Tibial nerve (tissue), 4 donors: ENCODE measurements around the gene KAZN. TPM values are rescaled to one million over a fixed set of nuclear protein-coding genes. Genes with fewer than 3 reads are reported as not detected.

Source experiments
- DNase-seq, 2 donors: peaks; one replicate each; pipeline ENCODE4 v3.0.0-alpha.2; 2019; ENCODE audit warnings: low spot score in 2 of 2
- H3K27ac ChIP-seq, 4 donors: fragments of 200-600 bp; sonication (generic) in 3 of 4; one replicate each; pipeline ENCODE4 v1.5.1; 2017 to 2019; ENCODE audit warnings: mild to moderate bottlenecking in 1 of 4
- H3K27me3 ChIP-seq, 2 donors: fragments of 200-600 bp; sonication (generic) in 1 of 2; one replicate each; pipeline versions ENCODE4 v1.5.1 to v1.6.0; 2017 to 2019
- H3K36me3 ChIP-seq, 3 donors: fragments of 200-600 bp; sonication (generic); one replicate each; pipeline ENCODE4 v1.5.1; 2018 to 2019
- H3K4me1 ChIP-seq, 4 donors: fragments of 200-600 bp; sonication (generic) in 3 of 4; one replicate each; pipeline ENCODE4 v1.5.1; 2017 to 2019
- H3K4me3 ChIP-seq, 4 donors: fragments of 200-600 bp; sonication (generic) in 3 of 4; one replicate each; pipeline ENCODE4 v1.5.1; 2017 to 2019; ENCODE audit warnings: mild to moderate bottlenecking in 1 of 4, moderate library complexity in 1 of 4
- H3K9me3 ChIP-seq, 4 donors: fragments of 200-600 bp; sonication (generic) in 3 of 4; one replicate each; pipeline ENCODE4 v1.5.1; 2017 to 2019
- EP300 ChIP-seq, 2 donors: sonication (generic); formaldehyde crosslinking; IDR thresholded peaks; one replicate each; pipeline ENCODE4 v1.6.1; 2017; ENCODE audit warnings: antibody characterized with exemption in 2 of 2, mild to moderate bottlenecking in 1 of 2
- POLR2A ChIP-seq, 2 donors: fragments of 450-650 bp; IDR thresholded peaks; one replicate each; pipeline ENCODE4 v1.6.1; 2017; ENCODE audit warnings: antibody characterized with exemption in 2 of 2, mild to moderate bottlenecking in 2 of 2, moderate library complexity in 2 of 2
- WGBS, 2 donors: methylation state at CpG; one replicate each; pipeline ENCODE4 v1.1.5; 2018; 5-methylcytosine and 5-hydroxymethylcytosine counted together
- total RNA-seq, 4 donors: library from RNA; depleted of rRNA; stranded (reverse); fragments of >200 nt; gene quantifications; one replicate each; pipeline ENCODE4 v1.1.0, GENCODE V29; 2016
- TF ChIP-seq, protein P1 (sequence below), 5 experiments: fragments of 200-600 bp in 3 of 5; fragments of 450-650 bp in 2 of 5; sonication (generic) in 3 of 5; IDR thresholded peaks; one replicate each; pipeline ENCODE4 v1.5.1; 2016 to 2019; ENCODE audit warnings: antibody characterized with exemption in 5 of 5, mild to moderate bottlenecking in 3 of 5, moderate library complexity in 2 of 5

Gene KAZN
- total RNA-seq, 4 donors from 2014 or later: 16.0 to 29.2 (median 22.2) TPM

DNA sequence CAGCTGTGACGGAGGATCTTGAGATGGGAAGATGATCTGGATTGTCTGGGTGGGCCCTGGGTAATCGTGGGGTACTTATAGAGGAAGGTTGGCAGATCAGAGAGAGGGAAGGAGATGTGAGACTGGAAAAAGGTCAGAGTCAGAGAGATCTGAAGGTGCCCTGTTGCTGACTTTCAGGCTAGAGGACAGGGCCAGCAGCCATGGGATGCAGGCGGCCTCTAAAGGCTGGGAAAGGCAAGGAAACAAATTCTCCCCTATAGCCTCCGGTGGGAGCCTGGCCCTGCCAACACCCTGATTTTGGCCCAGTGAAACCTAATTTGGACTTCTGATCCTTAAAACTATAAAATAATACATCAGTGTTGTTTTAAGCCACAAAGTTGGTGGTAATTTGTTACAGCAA is 401.5 kb downstream of the KAZN start:
- 92 to 95% methylated on average over 4 of the region's 4 CpGs for WGBS, 2 donors
- no peak for DNase-seq

DNA sequence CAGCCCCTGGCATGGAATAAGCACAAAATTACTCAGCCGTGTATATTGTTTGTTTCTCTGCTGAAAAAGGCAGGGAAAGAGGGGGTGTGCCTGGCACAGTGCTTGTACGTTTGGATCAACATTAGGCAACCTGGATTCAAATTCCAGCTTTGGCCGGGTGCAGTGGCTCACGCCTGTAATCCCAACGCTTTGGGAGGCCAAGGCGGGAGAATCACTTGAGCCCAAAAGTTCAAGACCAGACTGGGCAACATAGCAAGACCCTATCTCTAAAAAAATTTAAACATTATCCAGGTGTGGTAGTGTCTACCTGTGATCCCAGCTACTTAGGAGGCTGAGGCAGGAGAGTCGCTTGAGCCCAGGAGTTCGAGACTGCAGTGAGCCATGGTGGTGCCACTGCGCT is 402.2 kb downstream of the KAZN start:
- no peaks in the 10 kb centered on the region for H3K27me3 ChIP-seq
- no peak for TF ChIP-seq EP300 (IDR thresholded peaks at IDR 0.05)
- TF ChIP-seq, protein P1, sequence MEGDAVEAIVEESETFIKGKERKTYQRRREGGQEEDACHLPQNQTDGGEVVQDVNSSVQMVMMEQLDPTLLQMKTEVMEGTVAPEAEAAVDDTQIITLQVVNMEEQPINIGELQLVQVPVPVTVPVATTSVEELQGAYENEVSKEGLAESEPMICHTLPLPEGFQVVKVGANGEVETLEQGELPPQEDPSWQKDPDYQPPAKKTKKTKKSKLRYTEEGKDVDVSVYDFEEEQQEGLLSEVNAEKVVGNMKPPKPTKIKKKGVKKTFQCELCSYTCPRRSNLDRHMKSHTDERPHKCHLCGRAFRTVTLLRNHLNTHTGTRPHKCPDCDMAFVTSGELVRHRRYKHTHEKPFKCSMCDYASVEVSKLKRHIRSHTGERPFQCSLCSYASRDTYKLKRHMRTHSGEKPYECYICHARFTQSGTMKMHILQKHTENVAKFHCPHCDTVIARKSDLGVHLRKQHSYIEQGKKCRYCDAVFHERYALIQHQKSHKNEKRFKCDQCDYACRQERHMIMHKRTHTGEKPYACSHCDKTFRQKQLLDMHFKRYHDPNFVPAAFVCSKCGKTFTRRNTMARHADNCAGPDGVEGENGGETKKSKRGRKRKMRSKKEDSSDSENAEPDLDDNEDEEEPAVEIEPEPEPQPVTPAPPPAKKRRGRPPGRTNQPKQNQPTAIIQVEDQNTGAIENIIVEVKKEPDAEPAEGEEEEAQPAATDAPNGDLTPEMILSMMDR (IDR thresholded peaks at IDR 0.05): no peak
- no peak for TF ChIP-seq POLR2A (IDR thresholded peaks at IDR 0.05)
- WGBS, 2 donors: 90 to 94% methylated on average over 9 of the region's 9 CpGs

More for the DNA sequence above, 401.5 kb downstream of the KAZN start:
- no peak overlapping the region for H3K4me3 ChIP-seq
- no peaks in the 10 kb centered on the region for H3K9me3 ChIP-seq
- H3K27ac ChIP-seq: no peak overlapping the region
- no peaks in the 10 kb centered on the region for H3K27me3 ChIP-seq
- peaks cover 0 to 12% (median 4%) of the 10 kb centered on the region in 4 donors for H3K4me1 ChIP-seq
- TF ChIP-seq EP300 (IDR thresholded peaks at IDR 0.05) (no peak), POLR2A (IDR thresholded peaks at IDR 0.05) (no peak)
- TF ChIP-seq, protein P1 (IDR thresholded peaks at IDR 0.05): no peak
- H3K36me3 ChIP-seq: no peaks in the 10 kb centered on the region

DNA sequence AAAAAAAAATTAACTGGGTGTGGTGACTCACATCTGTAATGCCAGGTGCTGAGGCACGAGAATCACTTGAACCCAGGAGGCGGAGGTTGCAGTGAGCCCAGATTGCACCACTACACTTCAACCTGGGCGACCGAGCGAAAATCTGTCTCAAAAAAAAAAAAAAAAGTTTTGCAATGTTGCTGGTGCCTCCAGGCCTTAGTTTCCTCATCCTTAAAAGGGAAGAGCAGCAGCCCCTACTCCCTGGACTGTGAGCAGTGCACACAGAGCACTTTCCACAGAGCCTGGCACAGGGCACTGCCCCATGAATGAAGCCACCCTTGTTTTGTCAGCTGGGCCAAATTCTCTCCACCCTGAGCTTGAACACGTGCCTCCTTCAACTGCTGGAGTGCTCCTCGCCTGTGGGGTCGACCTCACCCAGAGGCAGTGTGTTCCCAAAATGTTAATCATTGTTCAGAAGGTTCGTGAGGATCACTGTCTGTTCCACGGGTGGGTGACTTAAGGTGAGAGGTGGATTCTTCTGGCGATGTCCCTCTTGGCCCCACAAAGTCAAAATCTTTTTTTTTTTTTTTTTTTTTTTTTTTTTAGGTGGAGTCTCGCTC is 402.9 kb downstream of the KAZN start:
- no peaks in the 10 kb centered on the region for H3K27me3 ChIP-seq
- H3K27ac ChIP-seq: no peak overlapping the region
- no peak overlapping the region for H3K4me3 ChIP-seq
- DNase-seq: no peak
- peaks cover 0 to 5% (median under 1%) of the 10 kb centered on the region in 4 donors for H3K4me1 ChIP-seq
- TF ChIP-seq, protein P1 (IDR thresholded peaks at IDR 0.05): no peak
- TF ChIP-seq EP300 (IDR thresholded peaks at IDR 0.05) (no peak), POLR2A (IDR thresholded peaks at IDR 0.05) (no peak)
- no peaks in the 10 kb centered on the region for H3K9me3 ChIP-seq
- no peaks in the 10 kb centered on the region for H3K36me3 ChIP-seq
- 72 to 79% methylated on average over 12 of the region's 12 CpGs for WGBS, 2 donors

More for the DNA sequence above, 402.2 kb downstream of the KAZN start:
- Histone ChIP-seq H3K36me3 (no peaks in the 10 kb centered on the region), H3K4me1 (peaks cover 0 to 12% (median 4%) of the 10 kb centered on the region in 4 donors), H3K4me3 (no peak overlapping the region), H3K9me3 (no peaks in the 10 kb centered on the region), H3K27ac (no peak overlapping the region)
- no peak for DNase-seq

DNA sequence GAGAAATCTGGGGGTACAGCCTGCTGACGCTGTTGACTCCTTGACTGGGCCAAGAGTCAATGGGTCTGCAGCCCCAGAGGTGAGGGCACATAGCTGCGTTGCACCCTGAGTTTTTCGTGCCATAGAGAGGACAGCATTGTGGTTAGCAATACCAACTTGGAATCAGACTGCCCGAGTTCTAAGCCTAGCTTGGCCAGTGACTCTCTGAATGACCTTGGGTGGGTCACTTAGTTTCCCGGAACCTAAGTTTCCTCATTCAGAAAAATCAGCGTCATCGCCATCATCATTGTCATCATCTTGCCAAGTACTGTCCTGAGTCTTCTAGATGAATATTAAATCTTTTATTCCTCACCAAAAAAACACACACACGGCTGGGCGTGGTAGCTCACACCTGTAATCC is 403.8 kb downstream of the KAZN start:
- no peak for DNase-seq
- no peak for TF ChIP-seq EP300 (IDR thresholded peaks at IDR 0.05)
- no peak for TF ChIP-seq POLR2A (IDR thresholded peaks at IDR 0.05)
- TF ChIP-seq, protein P1 (IDR thresholded peaks at IDR 0.05): no peak
- H3K4me1 ChIP-seq: peaks cover 0 to under 1% (median 0%) of the 10 kb centered on the region in 4 donors
- no peaks in the 10 kb centered on the region for H3K27me3 ChIP-seq
- H3K27ac ChIP-seq: no peak overlapping the region
- H3K4me3 ChIP-seq: no peak overlapping the region
- no peaks in the 10 kb centered on the region for H3K9me3 ChIP-seq
- 91 to 95% methylated on average over 9 of the region's 9 CpGs for WGBS, 2 donors
- no peaks in the 10 kb centered on the region for H3K36me3 ChIP-seq

DNA sequence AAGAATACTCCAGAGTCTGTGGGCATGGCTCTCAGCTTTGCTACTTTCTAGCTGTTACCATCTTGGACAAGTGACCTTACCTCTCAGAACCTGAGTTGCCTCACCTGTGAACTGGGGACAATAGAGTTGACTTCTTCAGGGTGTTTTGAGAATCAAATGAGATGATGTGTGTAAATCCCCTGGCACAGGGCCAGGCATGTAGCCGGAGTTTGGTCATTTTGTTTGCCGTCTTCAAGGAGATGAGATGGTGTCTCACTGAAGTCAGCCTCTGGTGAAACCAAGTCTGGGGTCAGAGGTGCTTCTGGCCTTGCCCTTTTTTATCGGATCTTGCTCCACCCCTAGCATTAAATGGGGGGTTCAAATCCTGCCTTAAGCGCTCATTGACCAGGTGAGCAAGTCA is 405.9 kb downstream of the KAZN start:
- peaks cover 0 to 17% (median 3%) of the 10 kb centered on the region in 4 donors for H3K4me1 ChIP-seq
- H3K27me3 ChIP-seq: no peaks in the 10 kb centered on the region
- H3K27ac ChIP-seq: no peak overlapping the region
- no peaks in the 10 kb centered on the region for H3K36me3 ChIP-seq
- no peak for DNase-seq
- 59 to 68% methylated on average over 4 of the region's 4 CpGs for WGBS, 2 donors
- H3K9me3 ChIP-seq: no peaks in the 10 kb centered on the region
- TF ChIP-seq, protein P1 (IDR thresholded peaks at IDR 0.05): no peak
- no peak for TF ChIP-seq POLR2A (IDR thresholded peaks at IDR 0.05)
- TF ChIP-seq EP300 (IDR thresholded peaks at IDR 0.05): no peak
- no peak overlapping the region for H3K4me3 ChIP-seq
